GM18505 (cell line): ENCODE measurements around the gene SNRPA1.

Experiments used
- ATAC-seq: cut with Tn5 transposase; IDR thresholded peaks from one replicate; pipeline ENCODE4 v1.9.1; 2021; ENCODE audit not compliant: unreplicated experiment
- POLR2A ChIP-seq: IDR thresholded peaks from 4 replicates; pipeline ENCODE4 v1.6.1; 2011; ENCODE audit warnings: borderline replicate concordance; ENCODE audit not compliant: insufficient read depth, insufficient read length; ENCODE audit errors: extremely low read depth

SNRPA1 gene

DNA sequence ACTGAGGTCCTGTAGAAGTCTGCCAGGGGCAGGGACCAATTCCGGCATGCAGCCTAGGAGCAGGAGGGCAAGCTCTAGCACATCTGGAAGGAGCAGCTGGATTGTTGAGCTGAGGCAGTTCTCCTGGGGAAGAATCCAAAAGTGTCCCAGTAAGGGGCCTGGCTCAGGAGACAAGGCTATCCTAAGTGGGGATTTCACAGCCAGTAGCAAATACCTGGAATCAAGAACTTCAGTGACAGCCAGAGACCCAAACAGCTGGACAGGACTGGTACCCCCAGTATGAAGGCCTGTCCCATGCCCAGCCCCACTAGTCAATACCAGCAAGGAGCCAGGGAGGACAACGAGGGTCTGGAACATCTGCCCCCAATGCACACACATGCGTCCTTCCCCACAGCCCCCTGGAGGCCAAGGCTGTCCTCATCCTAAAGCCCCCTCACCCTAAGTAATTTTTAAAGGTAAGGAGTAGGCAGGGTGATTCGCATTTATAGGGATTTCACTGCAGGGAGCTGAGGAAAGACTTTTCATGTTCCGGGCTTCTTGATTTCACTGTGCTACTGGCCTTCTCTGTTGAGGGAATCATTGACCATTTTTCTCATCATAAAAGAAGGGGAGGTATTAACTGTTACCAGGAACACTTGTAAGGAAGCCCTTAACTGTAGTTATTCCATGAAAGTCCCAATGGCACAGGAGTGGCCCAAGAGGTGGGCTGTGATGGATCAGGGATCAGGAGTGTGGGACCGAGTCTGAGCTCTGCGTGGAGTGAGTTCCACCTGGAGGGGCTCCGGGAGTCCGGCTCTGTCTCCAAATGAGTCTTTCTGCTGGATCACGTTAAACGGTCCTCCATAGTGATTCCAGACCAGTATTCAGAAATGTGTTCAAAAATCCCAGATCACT, 40.6 kb downstream of the SNRPA1 start:
- ATAC-seq, result no peak
- TF ChIP-seq POLR2A, result no peak

DNA sequence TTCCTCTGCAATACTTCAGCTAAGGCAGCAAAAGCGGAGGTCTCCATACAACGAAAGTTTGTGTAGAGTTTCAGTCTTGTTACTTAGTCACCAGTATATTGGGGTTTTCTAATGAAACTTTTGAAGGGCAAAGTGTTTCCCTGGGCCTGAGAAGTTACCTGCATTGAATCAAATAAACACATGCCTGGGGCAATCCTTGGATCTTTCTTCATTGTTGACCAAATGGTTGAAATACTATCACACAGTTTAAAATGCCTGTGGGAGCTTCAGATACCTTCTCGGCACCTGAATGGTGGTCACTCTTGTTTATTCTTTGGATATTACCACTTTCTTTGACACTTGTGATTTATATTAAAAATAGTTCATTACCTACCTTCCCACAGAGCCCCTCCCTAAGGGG, 42.2 kb downstream of the SNRPA1 start:
- no peak for TF ChIP-seq POLR2A
- ATAC-seq, result no peak

DNA sequence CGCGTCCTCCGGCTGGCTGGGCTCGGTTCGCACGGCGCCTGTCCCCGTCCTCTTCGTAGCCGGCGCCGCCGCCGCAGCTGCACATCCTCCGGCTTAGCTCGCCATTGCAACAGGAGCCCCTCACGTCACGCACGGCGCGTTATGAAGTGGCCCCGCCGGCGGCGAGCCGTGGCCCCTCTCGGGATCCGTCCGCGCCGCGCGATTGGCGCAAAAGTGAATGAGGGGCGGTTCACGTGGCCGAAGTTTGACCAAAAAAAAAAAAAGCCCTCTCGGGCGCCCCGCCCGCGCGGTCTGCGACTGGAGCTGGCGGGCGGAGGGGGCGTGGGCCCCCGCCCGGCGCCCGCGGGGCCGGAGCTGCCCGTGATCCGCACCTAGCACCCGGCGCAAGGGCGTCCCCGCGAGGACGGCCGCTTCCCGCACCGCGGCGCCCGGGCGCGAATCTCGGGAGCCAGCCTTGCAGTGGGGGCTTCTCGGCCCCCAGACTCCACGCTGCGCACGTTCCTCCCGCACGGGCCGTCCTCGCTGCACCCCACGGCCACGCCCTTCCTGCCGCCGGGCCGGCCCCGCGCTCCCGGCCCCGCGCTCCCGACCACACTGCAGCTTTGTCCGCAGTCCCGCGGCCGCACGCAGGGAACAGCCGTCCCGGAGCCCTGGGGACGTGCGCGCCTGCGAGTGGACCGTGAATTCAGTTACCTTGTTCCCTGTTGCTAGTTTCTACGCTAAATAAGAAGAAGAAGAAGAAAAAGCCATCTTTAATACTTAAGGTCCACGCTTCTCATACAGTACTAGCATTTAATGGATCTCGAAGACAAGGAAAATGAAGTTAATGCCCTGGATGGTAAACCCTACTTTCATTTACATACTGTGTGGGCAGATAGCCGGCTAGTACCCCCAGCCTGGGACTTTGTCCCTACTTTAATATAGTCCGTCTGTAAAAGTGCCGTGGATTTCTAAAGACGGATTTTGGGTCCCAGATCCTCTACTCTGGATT, 42.9 kb downstream of the SNRPA1 start, which contains the start of gene CHSY1:
Gene CHSY1 (minus strand): TSS at position 219 of the 991 bp plus-strand sequence. CDS start 592 bp downstream, outside the sequence.
- ATAC-seq, result peak; percentile 69
- TF ChIP-seq POLR2A, result peak; percentile 80

DNA sequence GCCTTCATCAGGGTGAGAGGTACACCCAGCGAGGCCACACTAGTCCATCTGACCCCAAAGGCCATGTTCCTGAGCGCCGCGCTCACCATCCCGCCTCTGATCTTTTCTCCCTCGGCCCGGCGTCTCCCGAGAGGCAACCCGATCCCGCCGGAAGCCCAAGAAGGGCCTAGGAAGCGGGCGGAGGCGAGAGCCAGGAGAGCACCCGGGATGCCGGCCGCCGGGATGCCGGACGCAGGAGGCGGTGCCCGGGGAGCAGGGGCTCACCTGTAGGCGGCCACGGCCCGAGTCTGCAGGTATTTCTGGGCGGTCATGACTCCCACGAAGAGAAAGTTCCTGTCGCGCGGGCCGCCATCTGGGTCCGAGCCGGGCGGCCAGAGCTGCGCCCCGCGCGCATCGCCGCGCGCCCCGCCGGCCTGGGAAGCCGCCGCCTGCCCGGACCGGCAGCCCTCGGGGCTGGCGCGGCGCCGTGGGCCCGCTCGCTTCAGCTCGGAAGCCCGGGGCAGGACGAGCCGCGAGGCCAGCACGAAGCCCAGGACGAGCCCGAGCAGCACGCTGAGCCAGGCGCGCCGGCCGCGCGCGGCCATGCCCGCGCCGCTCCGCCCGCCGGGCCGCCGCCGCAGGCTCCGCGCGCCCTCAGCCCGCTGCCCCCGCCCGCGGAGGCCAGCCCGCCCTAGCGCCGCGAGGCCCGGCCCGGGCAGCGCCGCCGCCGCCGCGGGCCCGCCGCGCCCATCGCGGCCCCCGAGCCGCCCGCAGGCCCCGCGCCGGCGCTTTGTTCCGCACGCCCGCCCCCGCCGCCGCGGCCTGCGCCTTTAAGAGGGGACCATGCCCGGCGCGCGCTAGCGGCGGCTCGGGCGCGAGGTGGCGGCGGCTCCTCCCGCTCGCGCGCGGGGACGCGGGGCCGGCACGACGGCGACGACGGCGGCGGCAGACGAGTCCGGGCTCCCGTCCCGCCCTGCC, 43.9 kb downstream of the SNRPA1 start:
- ATAC-seq, result peak; percentile 41
- TF ChIP-seq POLR2A, result peak; percentile 15

DNA sequence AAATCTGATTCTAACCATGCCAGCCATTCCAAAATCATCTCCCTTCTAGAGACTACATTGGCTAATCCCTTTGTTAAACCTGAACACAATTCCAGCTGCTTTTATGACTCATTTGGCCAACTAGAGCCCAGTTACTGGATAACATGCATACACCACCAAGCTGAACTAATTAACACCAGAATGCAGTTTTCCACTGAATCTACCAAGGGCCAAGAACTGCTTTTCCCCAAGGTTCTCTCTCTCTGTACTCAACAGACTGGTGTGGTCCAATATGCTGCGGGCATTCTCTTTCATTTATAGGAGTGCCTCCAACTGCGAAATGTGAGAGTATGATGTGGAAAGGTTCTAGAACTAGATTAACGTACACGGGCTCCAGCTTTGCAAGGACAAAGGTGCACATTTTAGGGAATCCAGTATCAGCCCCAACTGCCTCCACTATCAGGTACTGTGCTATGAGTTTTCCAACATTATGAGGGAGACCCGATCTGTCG, 44.7 kb downstream of the SNRPA1 start:
- no peak for TF ChIP-seq POLR2A
- no peak for ATAC-seq

DNA sequence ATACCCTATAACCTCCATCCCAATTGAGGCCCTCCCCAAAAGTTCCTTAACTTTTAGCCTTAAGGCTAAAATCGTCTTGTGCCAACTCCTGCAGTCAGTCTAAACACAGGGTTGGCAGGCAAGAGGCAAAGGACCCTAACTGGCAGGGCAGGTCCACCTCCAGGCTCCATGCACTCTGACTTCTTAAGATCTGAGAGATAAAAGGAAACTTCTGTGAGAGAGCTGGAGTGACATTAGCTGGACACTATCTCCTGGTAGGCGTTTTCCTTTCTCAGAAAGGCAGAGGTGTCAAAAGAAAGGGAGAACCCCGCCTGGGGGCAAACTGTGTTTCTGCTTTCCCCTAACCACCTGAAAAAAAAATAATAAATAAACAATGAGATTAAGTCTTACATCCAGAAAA, 46.8 kb downstream of the SNRPA1 start:
- TF ChIP-seq POLR2A, result no peak

DNA sequence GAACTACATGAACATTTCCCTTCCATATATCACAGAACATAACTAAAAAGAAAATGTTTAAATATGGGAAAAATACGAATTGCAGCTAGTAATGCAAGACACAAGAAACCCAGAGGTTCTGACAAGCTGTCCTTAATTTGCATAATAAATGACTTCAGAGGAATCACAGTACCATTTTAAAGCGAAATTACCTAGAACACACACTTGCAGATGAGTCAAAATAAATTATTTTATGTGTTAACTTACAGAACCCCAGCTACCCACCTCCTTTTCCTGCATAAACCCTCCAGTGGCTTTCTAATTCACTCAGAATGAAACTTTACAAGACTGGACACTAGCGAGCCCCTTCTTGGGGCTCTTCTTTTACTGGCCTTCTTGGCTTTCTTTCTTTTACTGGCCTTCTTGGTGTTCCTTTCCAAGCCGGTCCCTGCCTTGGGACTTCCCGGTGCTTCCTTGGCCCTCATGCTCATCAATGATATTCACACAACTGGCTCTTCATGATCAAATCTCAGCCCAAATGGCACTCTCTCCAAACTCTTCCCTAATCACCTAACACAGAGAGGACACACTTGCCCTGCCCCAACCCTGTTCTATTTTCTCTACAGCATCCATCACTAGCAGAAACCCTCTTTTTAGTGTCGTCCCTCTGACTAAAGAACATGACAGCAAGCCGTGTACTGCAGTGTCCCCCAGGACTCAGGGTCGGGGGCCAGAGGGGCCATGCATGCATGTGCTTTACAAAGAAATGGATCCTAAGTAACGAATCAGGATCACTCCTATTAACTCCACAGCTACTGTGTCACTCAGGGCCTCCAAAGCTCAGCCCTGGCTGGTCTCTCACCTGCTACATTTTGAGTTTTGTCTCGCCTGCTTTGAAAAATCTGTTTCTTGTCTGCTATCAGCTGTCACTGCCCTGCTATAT, 48.0 kb downstream of the SNRPA1 start:
- ATAC-seq, result no peak
- no peak for TF ChIP-seq POLR2A

More for the DNA sequence above, 46.8 kb downstream of the SNRPA1 start:
- no peak for ATAC-seq

DNA sequence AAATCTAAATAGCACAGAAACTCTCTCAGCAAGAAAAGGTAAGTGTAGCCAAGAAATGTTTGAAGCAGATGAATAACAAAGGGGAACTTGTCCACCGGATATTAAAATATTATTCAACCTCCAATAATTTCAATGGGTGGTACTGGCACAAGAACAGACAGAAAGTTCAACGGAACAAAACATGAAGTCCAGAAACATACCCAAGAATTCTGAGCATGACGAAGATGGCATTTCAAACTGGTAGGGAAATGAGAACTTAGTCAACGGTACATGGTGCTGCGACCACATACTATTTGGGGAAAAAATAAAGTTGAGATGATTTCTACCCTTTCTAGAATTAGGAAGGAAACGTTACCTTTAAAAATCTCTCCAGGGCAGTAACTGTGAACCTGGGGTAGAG, 48.7 kb downstream of the SNRPA1 start:
- TF ChIP-seq POLR2A, result no peak
- no peak for ATAC-seq

DNA sequence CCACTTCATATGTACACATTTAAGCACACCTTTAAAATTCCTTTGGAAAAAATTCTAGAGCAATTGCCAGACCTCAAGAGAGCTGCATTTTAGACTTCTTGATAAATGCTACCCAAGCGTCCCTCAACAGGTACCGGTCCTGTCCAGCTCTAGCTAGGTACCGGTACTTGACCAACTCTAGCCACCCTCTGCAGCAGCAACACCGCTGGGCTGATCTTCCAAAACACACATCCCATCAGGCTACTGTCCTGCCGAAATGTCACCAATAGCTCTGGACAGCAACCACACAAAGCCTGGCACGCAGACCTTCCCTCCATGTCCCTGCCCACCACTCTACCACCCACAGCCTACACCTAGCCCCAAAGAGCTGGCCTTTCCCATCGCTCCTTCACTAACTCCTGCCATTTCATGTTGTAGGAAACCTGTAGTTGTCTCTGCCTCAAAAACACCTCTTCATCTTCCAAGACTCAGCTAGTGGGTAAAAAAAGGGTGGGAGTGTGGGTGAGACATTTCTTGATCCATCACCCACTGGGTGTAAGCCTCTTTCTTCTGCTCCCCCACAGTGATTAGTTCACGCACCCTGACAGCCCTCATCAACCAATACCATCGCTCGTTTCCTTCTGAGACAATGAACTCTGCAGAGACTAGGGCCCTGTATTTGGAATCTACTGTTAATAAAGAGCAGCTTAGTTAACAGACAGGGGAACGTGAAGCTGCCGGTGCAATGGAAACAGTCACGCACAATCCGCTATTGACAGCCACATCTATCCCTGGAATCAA, 50.0 kb downstream of the SNRPA1 start:
- ATAC-seq, result no peak
- TF ChIP-seq POLR2A, result no peak

DNA sequence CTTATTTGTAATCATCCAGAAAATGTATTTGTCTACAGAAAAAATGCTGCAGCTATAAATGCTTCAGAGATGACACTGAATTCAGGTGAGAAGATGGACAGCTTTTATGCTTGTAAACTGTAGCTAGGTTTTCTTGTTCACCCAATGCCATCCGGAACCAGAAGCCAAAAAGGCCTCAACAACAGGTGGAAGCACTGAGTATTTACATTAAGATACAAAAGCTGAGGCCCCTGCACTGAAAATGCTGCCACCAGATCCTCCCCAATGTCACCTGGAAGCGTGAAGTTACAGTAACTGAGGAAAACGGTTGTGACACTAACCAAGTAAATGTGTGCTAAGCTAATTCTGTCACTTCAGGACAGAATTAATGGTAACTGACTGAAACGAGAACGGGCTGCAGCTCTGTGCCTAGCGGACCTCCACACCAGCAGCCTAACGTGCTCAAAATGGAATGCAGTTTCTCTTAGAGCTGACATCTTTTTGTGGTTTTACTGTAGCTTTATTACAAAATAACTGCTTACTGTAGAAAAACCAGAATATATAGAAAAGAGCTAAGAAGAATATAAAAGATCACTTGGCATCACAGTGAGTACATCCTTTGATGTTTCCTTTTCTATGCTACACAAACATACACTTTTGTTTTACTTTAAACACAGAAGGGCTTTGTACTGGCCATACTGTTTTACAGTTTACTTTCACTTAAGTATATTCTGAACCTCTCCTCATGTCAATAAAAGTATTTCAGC, 50.8 kb downstream of the SNRPA1 start:
- ATAC-seq, result no peak
- no peak for TF ChIP-seq POLR2A
